SIG-M5 treated with dmso at 0.1 percent for 504 hours (cell line): ENCODE measurements around the gene TMEM131L.
"Not testable (repeated sequence)": the region's sequence is repeated elsewhere in the genome, so short reads cannot be mapped to it uniquely, and the experiment has no call there.

Source experiments
- DNase-seq: peaks from one replicate; lab custom pipeline; 2025; ENCODE audit not compliant: unreplicated experiment; lab: John Stamatoyannopoulos, UW

The TMEM131L gene

GRCh38 chr4:153537493-153537960 lies 71.4 kb downstream of the TMEM131L start:
- DNase-seq, result no peak

GRCh38 chr4:153538487-153539357 lies 72.6 kb downstream of the TMEM131L start:
- DNase-seq, result no peak

GRCh38 chr4:153539422-153539821 lies 73.3 kb downstream of the TMEM131L start:
- DNase-seq, result no peak

GRCh38 chr4:153541456-153542096 lies 75.4 kb downstream of the TMEM131L start:
- no peak for DNase-seq

GRCh38 chr4:153542131-153542530 lies 76.0 kb downstream of the TMEM131L start:
- no peak for DNase-seq

GRCh38 chr4:153542834-153543233 lies 76.7 kb downstream of the TMEM131L start:
- no peak for DNase-seq

GRCh38 chr4:153543351-153543750 lies 77.2 kb downstream of the TMEM131L start:
- no peak for DNase-seq

- DNase-seq, result no peak
Observed at GRCh38 chr4:153545822-153546221, 79.7 kb downstream of the TMEM131L start.

GRCh38 chr4:153546280-153546679 lies 80.1 kb downstream of the TMEM131L start:
- DNase-seq, result no peak

GRCh38 chr4:153547520-153547919 lies 81.4 kb downstream of the TMEM131L start:
- no peak for DNase-seq

GRCh38 chr4:153548907-153549306 lies 82.7 kb downstream of the TMEM131L start:
- DNase-seq, result not testable (repeated sequence)

GRCh38 chr4:153549405-153549804 lies 83.2 kb downstream of the TMEM131L start:
- DNase-seq, result no peak

GRCh38 chr4:153553155-153553818 lies 87.1 kb downstream of the TMEM131L start:
- DNase-seq, result no peak

GRCh38 chr4:153553819-153554170 lies 87.6 kb downstream of the TMEM131L start:
- DNase-seq, result no peak

GRCh38 chr4:153555730-153556434 lies 89.7 kb downstream of the TMEM131L start:
- DNase-seq, result no peak

GRCh38 chr4:153556435-153556815 lies 90.3 kb downstream of the TMEM131L start:
- DNase-seq, result no peak

GRCh38 chr4:153560908-153561307 lies 94.7 kb downstream of the TMEM131L start:
- DNase-seq, result no peak

- no peak for DNase-seq
Observed at GRCh38 chr4:153564630-153565525, 98.7 kb downstream of the TMEM131L start.

GRCh38 chr4:153566631-153567150 lies 100.5 kb downstream of the TMEM131L start:
- no peak for DNase-seq

GRCh38 chr4:153567660-153568059 lies 101.5 kb downstream of the TMEM131L start:
- DNase-seq, result not testable (repeated sequence)
